MG63 (cell line): Measurements from ENCODE around the gene MOBP. TPM values are rescaled to one million over a fixed set of nuclear protein-coding genes. Genes with fewer than 3 reads are reported as not detected.

Source experiments
- DNase-seq: peaks from one replicate; pipeline ENCODE4 v3.0.0-alpha.2; 2020
- H3K27me3 ChIP-seq: fragments of 250-450 bp; sonication (Bioruptor Pico); 2 replicates; pipeline ENCODE4 v1.5.1; 2020; ENCODE audit warnings: mild to moderate bottlenecking, moderate library complexity
- H3K36me3 ChIP-seq: fragments of 250-450 bp; sonication (Bioruptor Pico); 2 replicates; pipeline ENCODE4 v1.5.1; 2020; ENCODE audit warnings: mild to moderate bottlenecking, moderate library complexity
- H3K4me3 ChIP-seq: fragments of 250-450 bp; sonication (Bioruptor Pico); 2 replicates; pipeline ENCODE4 v1.5.1; 2020; ENCODE audit warnings: mild to moderate bottlenecking, moderate library complexity
- H3K9me3 ChIP-seq: fragments of 250-450 bp; sonication (Bioruptor Pico); 2 replicates; pipeline ENCODE4 v1.5.1; 2020; ENCODE audit warnings: mild to moderate bottlenecking, moderate library complexity
- total RNA-seq: library from RNA; depleted of rRNA; stranded (reverse); fragments of >200 nt; shearing (Covaris generic); gene quantifications from 2 replicates; pipeline ENCODE4 v1.2.3, GENCODE V29; 2014; ENCODE audit warnings: low replicate concordance

MOBP gene
- total RNA-seq, 1 experiment from 2014 or later, result not detected

- H3K4me3 ChIP-seq, result no peak overlapping the region
- no peak for DNase-seq
- no peaks in the 10 kb centered on the region for H3K27me3 ChIP-seq
- H3K9me3 ChIP-seq, result no peaks in the 10 kb centered on the region
- H3K36me3 ChIP-seq, result no peaks in the 10 kb centered on the region
Observed at GRCh38 chr3:39473452-39474125, 6.1 kb downstream of the MOBP start.

DNA sequence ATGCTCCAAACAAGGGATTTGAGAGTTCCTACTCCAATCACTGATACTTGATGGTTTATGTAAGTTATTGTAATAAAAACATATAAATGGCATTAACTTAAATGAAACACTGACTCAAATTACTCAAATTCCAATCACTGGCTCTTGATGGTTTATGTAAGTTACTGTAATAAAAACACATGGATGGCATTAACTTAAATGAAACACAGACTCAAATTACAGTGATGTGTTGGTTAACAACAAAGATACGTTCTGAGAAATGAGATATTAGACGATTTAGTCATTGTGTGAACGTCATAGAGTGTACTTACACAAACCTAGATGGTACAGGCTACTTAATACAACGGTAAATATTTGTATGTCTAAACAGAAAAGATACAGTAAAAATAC is 6.6 kb downstream of the MOBP start:
- no peaks in the 10 kb centered on the region for H3K36me3 ChIP-seq
- no peaks in the 10 kb centered on the region for H3K9me3 ChIP-seq
- no peaks in the 10 kb centered on the region for H3K27me3 ChIP-seq
- DNase-seq, result no peak
- H3K4me3 ChIP-seq, result no peak overlapping the region

GRCh38 chr3:39476783-39477182 is 9.3 kb downstream of the MOBP start:
- H3K36me3 ChIP-seq, result no peaks in the 10 kb centered on the region
- no peak for DNase-seq
- no peak overlapping the region for H3K4me3 ChIP-seq
- no peaks in the 10 kb centered on the region for H3K27me3 ChIP-seq
- no peaks in the 10 kb centered on the region for H3K9me3 ChIP-seq

DNA sequence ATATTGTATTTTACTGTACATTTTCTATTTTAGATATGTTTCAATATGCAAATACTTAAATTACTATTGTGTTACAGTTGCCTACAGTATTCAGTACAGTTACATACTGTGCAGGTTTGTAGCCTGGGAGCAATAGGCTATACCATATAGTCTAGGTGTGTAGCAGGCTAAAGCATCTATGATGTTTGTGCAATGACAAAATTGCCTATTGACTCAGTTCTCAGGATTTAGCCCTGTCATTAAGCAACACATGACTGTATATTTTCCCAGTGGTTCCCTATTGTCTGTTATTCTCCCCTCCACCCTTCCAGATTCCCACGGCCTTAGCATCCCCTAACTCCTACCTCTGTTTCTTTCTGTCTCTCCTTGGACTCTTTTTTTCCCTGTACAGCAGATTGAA is 10.7 kb downstream of the MOBP start:
- Histone ChIP-seq H3K9me3 (no peaks in the 10 kb centered on the region), H3K36me3 (no peaks in the 10 kb centered on the region), H3K4me3 (no peak overlapping the region), H3K27me3 (no peaks in the 10 kb centered on the region)
- no peak for DNase-seq

GRCh38 chr3:39479701-39480414 is 12.4 kb downstream of the MOBP start:
- DNase-seq, result no peak
- Histone ChIP-seq H3K36me3 (no peaks in the 10 kb centered on the region), H3K27me3 (no peaks in the 10 kb centered on the region), H3K9me3 (no peaks in the 10 kb centered on the region), H3K4me3 (no peak overlapping the region)

DNA sequence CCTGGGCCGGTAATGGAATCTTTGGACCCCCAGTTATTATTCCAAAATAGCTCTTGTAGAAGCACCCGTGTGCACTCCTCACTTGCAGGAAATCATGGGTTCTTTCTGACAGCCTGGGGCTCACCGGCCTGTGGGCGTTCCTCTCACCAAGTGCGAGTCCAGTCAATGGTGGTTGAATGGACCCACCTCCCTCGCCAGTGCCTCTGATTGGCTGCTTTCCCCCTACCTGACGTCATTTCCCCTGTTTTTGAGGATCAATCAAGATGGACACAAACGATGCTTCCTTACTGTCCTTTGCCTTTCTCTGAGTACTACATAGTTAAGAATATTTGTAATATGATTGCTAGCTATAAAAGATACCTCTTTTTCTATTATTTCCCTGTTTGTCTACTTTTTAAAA is 18.1 kb downstream of the MOBP start:
- DNase-seq, result no peak
- Histone ChIP-seq H3K9me3 (no peaks in the 10 kb centered on the region), H3K36me3 (no peaks in the 10 kb centered on the region), H3K27me3 (no peaks in the 10 kb centered on the region), H3K4me3 (no peak overlapping the region)

DNA sequence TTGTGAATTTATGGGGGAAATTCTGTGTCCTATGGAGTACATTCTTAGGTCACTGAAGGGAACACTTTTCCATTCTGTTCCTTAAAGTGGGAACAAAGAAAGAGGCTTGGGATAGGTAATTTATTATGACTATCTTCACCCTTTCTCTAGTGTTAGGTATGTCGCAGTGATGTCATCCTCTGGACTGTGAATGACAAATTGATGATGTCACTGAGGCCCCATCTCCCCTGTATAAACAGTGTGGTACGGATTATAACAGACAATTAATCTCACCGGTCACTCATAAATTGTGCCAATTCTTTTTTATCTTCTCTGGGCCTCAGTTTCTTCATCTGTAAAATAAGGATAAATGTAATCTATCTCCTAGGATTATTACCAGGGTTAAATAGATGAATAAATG is 23.5 kb downstream of the MOBP start:
- no peaks in the 10 kb centered on the region for H3K9me3 ChIP-seq
- no peaks in the 10 kb centered on the region for H3K36me3 ChIP-seq
- DNase-seq, result no peak
- H3K4me3 ChIP-seq, result no peak overlapping the region
- H3K27me3 ChIP-seq, result no peaks in the 10 kb centered on the region

DNA sequence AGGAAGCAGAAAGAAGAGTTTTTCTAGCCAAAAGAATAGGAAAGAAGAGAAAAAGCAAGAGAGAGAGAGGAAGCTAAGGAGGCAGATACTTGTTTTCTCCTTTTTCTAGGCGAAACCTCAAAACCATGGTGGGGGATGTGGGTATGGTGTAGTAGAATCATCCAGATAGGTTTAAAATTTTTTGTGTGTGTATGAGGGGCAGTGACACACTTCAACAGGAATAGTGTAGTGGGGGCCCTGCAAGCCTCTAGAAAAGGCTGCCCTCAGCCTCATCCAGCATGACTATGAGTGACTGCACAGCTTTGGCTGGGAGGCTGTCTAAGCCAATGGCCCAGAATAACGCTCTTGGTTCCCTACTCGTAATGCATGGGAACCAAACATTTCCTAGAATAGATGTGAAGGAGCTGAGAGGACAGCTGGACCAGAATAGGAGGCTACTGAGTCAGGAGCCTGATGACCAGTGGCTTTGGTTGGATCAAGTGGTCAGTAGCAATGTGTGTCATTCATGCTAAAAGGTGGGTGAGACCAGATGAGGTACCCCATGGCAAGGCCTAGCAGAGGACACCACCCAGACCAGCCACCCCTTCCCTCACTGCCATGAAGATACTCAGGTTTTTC is 24.4 kb downstream of the MOBP start:
- no peaks in the 10 kb centered on the region for H3K36me3 ChIP-seq
- H3K4me3 ChIP-seq, result no peak overlapping the region
- DNase-seq, result no peak
- no peaks in the 10 kb centered on the region for H3K9me3 ChIP-seq
- no peaks in the 10 kb centered on the region for H3K27me3 ChIP-seq

DNA sequence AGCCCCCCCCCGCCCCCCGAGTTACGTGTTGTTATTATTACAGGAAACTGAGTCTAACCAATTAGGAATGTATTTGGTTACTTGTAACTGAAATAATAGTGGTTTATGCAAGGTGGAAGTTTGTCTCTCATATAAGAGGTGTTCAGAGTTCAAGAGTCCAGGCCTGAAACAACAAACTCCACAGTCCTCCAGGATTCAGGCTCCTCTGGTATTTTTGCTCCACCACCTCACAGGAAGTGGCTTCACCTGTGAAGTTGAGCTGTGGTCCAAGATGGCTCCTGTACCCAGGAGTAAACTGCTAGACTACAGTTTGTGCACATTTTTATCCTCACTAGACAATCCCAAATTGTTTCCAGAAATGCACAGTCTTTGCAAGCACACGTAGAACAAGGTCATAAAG is 27.3 kb downstream of the MOBP start:
- DNase-seq, result no peak
- H3K27me3 ChIP-seq, result no peaks in the 10 kb centered on the region; the same call in 1 of the 2 replicates
- no peaks in the 10 kb centered on the region for H3K9me3 ChIP-seq
- no peak overlapping the region for H3K4me3 ChIP-seq
- no peaks in the 10 kb centered on the region for H3K36me3 ChIP-seq

DNA sequence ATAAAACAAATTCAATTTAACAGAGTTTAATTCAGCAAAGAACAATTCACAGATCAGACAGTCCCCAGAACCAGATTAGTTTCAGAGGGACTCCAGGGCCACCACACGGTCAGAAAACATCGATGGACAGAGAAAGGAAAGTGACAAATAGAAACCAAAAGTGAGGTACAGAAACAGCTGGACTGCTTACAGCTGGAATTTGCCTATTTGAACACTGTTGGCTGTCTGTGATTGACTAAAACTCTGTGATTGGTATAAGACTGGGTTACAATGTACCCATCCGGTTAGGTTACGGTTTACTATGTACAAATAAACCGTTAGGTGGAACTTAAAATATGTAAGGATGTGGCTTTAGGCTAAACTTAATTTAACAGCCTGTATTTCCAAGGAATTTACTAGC is 30.3 kb downstream of the MOBP start:
- H3K9me3 ChIP-seq, result no peaks in the 10 kb centered on the region
- no peaks in the 10 kb centered on the region for H3K36me3 ChIP-seq
- H3K4me3 ChIP-seq, result no peak overlapping the region
- DNase-seq, result no peak
- H3K27me3 ChIP-seq, result no peaks in the 10 kb centered on the region; the same call in none of the 2 replicates

- no peaks in the 10 kb centered on the region for H3K9me3 ChIP-seq
- H3K36me3 ChIP-seq, result no peaks in the 10 kb centered on the region
- DNase-seq, result no peak
- H3K27me3 ChIP-seq, result no peaks in the 10 kb centered on the region; the same call in none of the 2 replicates
- no peak overlapping the region for H3K4me3 ChIP-seq
Observed at GRCh38 chr3:39499651-39500273, 32.3 kb downstream of the MOBP start.

DNA sequence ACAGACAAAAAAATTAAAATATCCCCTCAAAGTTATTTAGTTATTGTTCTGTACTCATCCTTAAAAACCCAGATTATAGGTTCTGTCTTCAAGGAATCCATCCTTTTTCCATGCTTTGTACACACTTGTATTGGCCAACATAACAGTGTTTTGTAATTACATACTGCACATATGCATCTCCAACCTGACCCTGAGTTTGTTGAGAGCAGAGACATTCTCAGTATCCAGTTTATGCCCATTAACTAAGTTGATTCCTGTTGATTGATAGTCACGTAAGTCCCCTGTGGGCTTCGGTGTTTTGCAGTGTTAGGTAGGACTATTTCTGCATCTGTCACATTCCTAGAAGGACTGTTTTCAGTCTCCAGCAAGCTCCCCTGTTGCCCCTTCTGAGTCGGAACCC is 33.6 kb downstream of the MOBP start:
- no peak for DNase-seq
- no peak overlapping the region for H3K4me3 ChIP-seq
- no peaks in the 10 kb centered on the region for H3K36me3 ChIP-seq
- H3K27me3 ChIP-seq, result no peaks in the 10 kb centered on the region; the same call in none of the 2 replicates
- no peaks in the 10 kb centered on the region for H3K9me3 ChIP-seq

- H3K27me3 ChIP-seq, result no peaks in the 10 kb centered on the region; the same call in none of the 2 replicates
- no peak overlapping the region for H3K4me3 ChIP-seq
- no peak for DNase-seq
- H3K9me3 ChIP-seq, result no peaks in the 10 kb centered on the region
- no peaks in the 10 kb centered on the region for H3K36me3 ChIP-seq
Observed at GRCh38 chr3:39501968-39502837, 34.7 kb downstream of the MOBP start.

- Histone ChIP-seq H3K4me3 (no peak overlapping the region), H3K27me3 (no peaks in the 10 kb centered on the region; the same call in none of the 2 replicates), H3K36me3 (no peaks in the 10 kb centered on the region), H3K9me3 (no peaks in the 10 kb centered on the region)
- no peak for DNase-seq
Observed at GRCh38 chr3:39502838-39503145, 35.3 kb downstream of the MOBP start.

DNA sequence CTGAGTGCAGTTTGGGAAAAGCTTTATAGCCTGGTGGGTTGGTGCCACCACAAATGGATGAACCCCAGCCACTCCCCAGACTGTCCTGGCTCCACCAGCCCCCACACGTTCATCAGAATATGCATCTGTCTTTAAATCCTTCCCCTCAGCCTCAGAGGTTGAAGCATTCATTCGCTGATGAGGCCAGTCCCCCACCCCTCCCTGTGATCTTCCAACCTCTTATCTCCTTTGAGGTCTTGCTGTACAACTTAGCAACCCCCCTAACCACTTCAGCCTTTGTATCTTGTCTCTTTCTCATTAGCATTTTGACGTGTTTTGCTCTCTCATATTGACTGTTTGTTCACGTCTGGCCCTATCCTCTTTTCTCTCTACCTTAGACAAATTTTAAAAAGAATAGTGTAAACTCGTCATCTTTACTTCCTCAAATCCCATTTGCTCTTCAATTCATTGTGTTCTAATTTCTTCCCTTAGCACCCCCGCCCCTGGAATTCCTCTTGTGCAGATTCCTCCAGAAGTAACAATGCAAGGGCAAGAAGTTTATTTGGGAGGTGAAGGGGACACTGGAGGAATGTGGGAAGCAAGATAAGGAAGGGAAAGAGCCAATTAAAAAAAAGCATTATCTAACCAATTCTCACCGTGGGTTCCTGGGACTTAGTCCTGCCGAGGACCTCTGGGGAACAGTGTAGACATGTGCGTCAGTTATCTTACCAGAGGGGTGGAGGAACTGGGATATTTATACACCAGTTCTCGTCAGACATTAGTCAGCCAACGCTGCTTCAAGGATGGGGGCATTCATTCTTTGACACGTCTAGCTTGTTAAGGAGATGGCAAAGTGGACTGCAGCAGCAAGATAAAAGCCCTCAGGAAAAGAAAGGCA is 38.6 kb downstream of the MOBP start:
- Histone ChIP-seq H3K4me3 (no peak overlapping the region), H3K27me3 (no peaks in the 10 kb centered on the region; the same call in 1 of the 2 replicates), H3K36me3 (no peaks in the 10 kb centered on the region), H3K9me3 (no peaks in the 10 kb centered on the region)
- DNase-seq, result no peak

GRCh38 chr3:39506863-39507262 is 39.4 kb downstream of the MOBP start:
- Histone ChIP-seq H3K36me3 (no peaks in the 10 kb centered on the region), H3K9me3 (no peaks in the 10 kb centered on the region), H3K27me3 (no peaks in the 10 kb centered on the region; the same call in 1 of the 2 replicates), H3K4me3 (no peak overlapping the region)
- no peak for DNase-seq
